K562 (cell line): ENCODE data around the gene NRXN3. TPM values are rescaled to one million over a fixed set of nuclear protein-coding genes. Genes with fewer than 3 reads are reported as not detected.

Experiments used
- ATAC-seq: fragments of 200-7000 bp; cut with Tn5 transposase; 3 replicates; pipeline ENCODE4 v1.9.1; 2020; ENCODE audit warnings: moderate library complexity
- BruUV-seq: library from RNA; stranded (reverse); fragments of 400-500 nt; replicated peaks from 2 replicates; lab custom pipeline; 2021; lab: Mats Ljungman, UMichigan
- CTCF ChIA-PET: fragments of 300-600 bp; formaldehyde crosslinking; extraction: SDS; loops from one replicate; lab custom pipeline; 2021; ENCODE audit warnings: low intra/inter-chr PET ratio; lab: Yijun Ruan, JAX
- POLR2A ChIA-PET: fragments of 300-600, 350-650 bp; sonication (Branson Sonifier 250); formaldehyde crosslinking; extraction: SDS; loops from one replicate; lab custom pipeline; 2021; ENCODE audit warnings: antibody characterized with exemption, inconsistent platforms; lab: Yijun Ruan, JAX
- DNase-seq, 4 experiments: peaks; one replicate each; pipeline versions ENCODE4 v3.0.0 to v3.0.0-alpha.2; 2011 to 2018; ENCODE audit warnings: low spot score in 3 of 4, mixed read lengths in 3 of 4; ENCODE audit errors: extremely low read depth in 1 of 4
- FAIRE-seq: peaks from 2 replicates; lab custom pipeline; 2011; peaks lifted over from hg19 to GRCh38; lab: Jason Lieb, UNC
- H2AFZ ChIP-seq: 2 replicates; pipeline ENCODE4 v1.6.0; 2011; ENCODE audit warnings: low read depth, low read length, control low read depth, inconsistent platforms
- H3K27ac ChIP-seq: fragments of 200-600 bp; 3 replicates; pipeline ENCODE4 v1.8.0; 2011; ENCODE audit warnings: low read depth, mild to moderate bottlenecking, control low read depth, inconsistent platforms, low read length, moderate library complexity, mixed read lengths; ENCODE audit errors: extremely low read depth
- H3K27me3 ChIP-seq, 2 experiments: fragments of 300-600 bp in 1 of 2; 2 replicates in 1 of 2; 3 replicates in 1 of 2; pipeline versions ENCODE4 v1.6.0 to v1.8.0; 2011; ENCODE audit warnings: inconsistent platforms in 2 of 2, low read length in 2 of 2, mild to moderate bottlenecking in 1 of 2, mixed read lengths in 1 of 2, moderate library complexity in 1 of 2; ENCODE audit not compliant: control insufficient read depth in 2 of 2, insufficient read depth in 2 of 2
- H3K36me3 ChIP-seq: fragments of 300-600 bp; 3 replicates; pipeline ENCODE4 v1.8.0; 2011; ENCODE audit warnings: mild to moderate bottlenecking, low read length, inconsistent platforms; ENCODE audit not compliant: control insufficient read depth, insufficient read depth
- H3K4me1 ChIP-seq, 2 experiments: fragments of 200-600 bp in 1 of 2; replicated peaks in 1 of 2; 2 replicates in 1 of 2; 3 replicates in 1 of 2; pipeline versions ENCODE4 v1.5.1 to v1.8.0; 2011; ENCODE audit warnings: inconsistent platforms in 2 of 2, low read length in 2 of 2, mild to moderate bottlenecking in 1 of 2, mixed read lengths in 1 of 2, moderate library complexity in 1 of 2; ENCODE audit not compliant: control insufficient read depth in 2 of 2, insufficient read depth in 2 of 2
- H3K4me2 ChIP-seq: 2 replicates; pipeline ENCODE4 v1.6.1; 2011; ENCODE audit warnings: low read length, control low read depth, inconsistent platforms, mixed read lengths; ENCODE audit not compliant: insufficient read depth
- H3K4me3 ChIP-seq: fragments of 200-600 bp; sonication (generic), shearing (Covaris generic); 2 replicates; pipeline ENCODE4 v1.5.1; 2016; ENCODE audit warnings: control low read depth, inconsistent platforms
- H3K79me2 ChIP-seq: fragments of 200-600 bp; 3 replicates; pipeline ENCODE4 v1.8.0; 2011; ENCODE audit warnings: low read length, inconsistent platforms; ENCODE audit not compliant: control insufficient read depth, insufficient read depth
- H3K9ac ChIP-seq, 2 experiments: 2 replicates each; pipeline versions ENCODE4 v1.6.0 to v1.6.1; 2011; ENCODE audit warnings: low read depth in 2 of 2, low read length in 2 of 2, control low read depth in 1 of 2, inconsistent platforms in 1 of 2, mild to moderate bottlenecking in 1 of 2, mixed read lengths in 1 of 2; ENCODE audit not compliant: insufficient read depth in 1 of 2
- H3K9me1 ChIP-seq: one replicate; pipeline ENCODE4 v1.6.0; 2011; ENCODE audit warnings: inconsistent platforms, mild to moderate bottlenecking, low read length, moderate library complexity; ENCODE audit not compliant: control insufficient read depth, insufficient read depth
- H3K9me3 ChIP-seq: replicated peaks from 2 replicates; pipeline ENCODE4 v1.5.1; 2011; ENCODE audit warnings: low read depth, low read length, inconsistent platforms; ENCODE audit not compliant: control insufficient read depth, insufficient read depth
- H4K20me1 ChIP-seq: replicated peaks from 2 replicates; pipeline ENCODE4 v1.6.1; 2011; ENCODE audit warnings: low read length, inconsistent platforms, mixed read lengths; ENCODE audit not compliant: control insufficient read depth, insufficient read depth
- CTCF ChIP-seq, 3 experiments: IDR thresholded peaks in 2 of 3; conservative IDR thresholded peaks in 1 of 3; 2 replicates each; pipeline ENCODE4 v1.5.1; 2011 to 2012; ENCODE audit warnings: low read length in 3 of 3, mild to moderate bottlenecking in 3 of 3, control low read depth in 2 of 3, improper control_type of control experiment in 1 of 3, inconsistent platforms in 1 of 3, low read depth in 1 of 3, mixed read lengths in 1 of 3, moderate library complexity in 1 of 3; ENCODE audit not compliant: insufficient read depth in 2 of 3
- EGR1 ChIP-seq: fragments of 450-650 bp; conservative IDR thresholded peaks from 2 replicates; pipeline ENCODE4 v1.6.1; 2017; ENCODE audit warnings: mild to moderate bottlenecking
- EHMT2 ChIP-seq: fragments of 450-650 bp; IDR thresholded peaks from 2 replicates; pipeline ENCODE4 v1.6.1; 2018; ENCODE audit warnings: antibody characterized with exemption
- RAD21 ChIP-seq, 2 experiments: fragments of 250-450 bp in 1 of 2; fragments of 450-650 bp in 1 of 2; sonication (Bioruptor Pico) in 1 of 2; formaldehyde crosslinking in 1 of 2; IDR thresholded peaks in 1 of 2; conservative IDR thresholded peaks in 1 of 2; 2 replicates each; pipeline versions ENCODE4 v1.4.0 to v1.8.0; 2020 to 2022; ENCODE audit warnings: mild to moderate bottlenecking in 2 of 2, moderate library complexity in 1 of 2
- SMC3 ChIP-seq: conservative IDR thresholded peaks from 2 replicates; pipeline ENCODE4 v1.6.1; 2011; ENCODE audit warnings: low read depth, low read length, improper control_type of control experiment; ENCODE audit not compliant: insufficient read depth
- ZC3H11A ChIP-seq: IDR thresholded peaks from 2 replicates; pipeline ENCODE4 v1.6.1; 2012; ENCODE audit warnings: low read depth, low read length, improper control_type of control experiment
- ZKSCAN8 ChIP-seq: fragments of 200-800 bp; sonication (Bioruptor generic); IDR thresholded peaks from 2 replicates; pipeline ENCODE4 v1.6.1; 2016; ENCODE audit warnings: missing genetic modification characterization, missing compliant biosample characterization
- WGBS: fragments of 100-300 bp; shearing (Covaris generic); methylation state at CpG from one replicate; pipeline ENCODE4 v1.1.6; 2016; ENCODE audit warnings: low coverage, mixed read lengths; ENCODE audit not compliant: insufficient coverage; ENCODE audit errors: missing lambda C conversion rate; 5-methylcytosine and 5-hydroxymethylcytosine counted together
- in situ Hi-C: fragments of 300-500 bp; cut with MboI; formaldehyde crosslinking; loops from 4 replicates; pipeline ENCODE4 v1.15.0; 2018; ENCODE audit warnings: inconsistent platforms, mixed read lengths
- intact Hi-C: fragments of 100-400 bp; cut with micrococcal nuclease; formaldehyde crosslinking; loops from 2 replicates; pipeline ENCODE4 v1.14.2; 2022
- polyA plus RNA-seq, 8 experiments: library from polyadenylated mRNA; depleted of rRNA in 4 of 8; stranded (reverse) in 5 of 8; unstranded in 3 of 8; fragments of >200 nt; fragmentation: Nextera tagmentation in 2 of 8; fragmentation: Illumina TruSeq in 1 of 8; extraction: Ambion mirVana in 2 of 8; extraction: Trizol in 1 of 8; gene quantifications; 2 replicates each; pipeline versions ENCODE4 v1.2.1 to v1.2.3, GENCODE V29; 2011 to 2014; ENCODE audit warnings: inconsistent platforms in 1 of 8, missing spikeins in 1 of 8
- total RNA-seq, 7 experiments: library from RNA; depleted of rRNA in 6 of 7; stranded (reverse); fragments of >200 nt in 6 of 7; fragmentation: Illumina TruSeq in 2 of 7; extraction: Trizol in 2 of 7; gene quantifications; 2 replicates each; pipeline versions ENCODE4 v1.2.1 to v1.2.3, GENCODE V29; 2011 to 2021; ENCODE audit warnings: low replicate concordance in 1 of 7

Gene NRXN3
- total and polyA plus RNA-seq, 9 of the 15 experiments (the other 6 are each of a cell fraction or from before 2014, with no cell fraction given) = 0.09 TPM; not detected in 8

- Histone ChIP-seq H3K79me2 (no peaks in the 10 kb centered on the region), H3K9ac (no peak overlapping the region), H3K4me3 (no peak overlapping the region), H2AFZ (no peak overlapping the region), H4K20me1 (no peaks in the 10 kb centered on the region), H3K4me1 (no peaks in the 10 kb centered on the region; a peak in 1 of 5 replicates), H3K36me3 (no peaks in the 10 kb centered on the region), H3K9me1 (no peaks in the 10 kb centered on the region), H3K27me3 (no peaks in the 10 kb centered on the region; a peak in 1 of 5 replicates), H3K9me3 (no peaks in the 10 kb centered on the region), H3K27ac (no peak overlapping the region), H3K4me2 (no peak overlapping the region)
- BruUV-seq = no TSS peak
- in situ Hi-C loops (no loop called here), intact Hi-C loops (loop anchor here (10.0 kb wide), 1 partner anchor 400 kb away; no protein-coding TSS in a partner anchor)
- peak; percentile 35 to 45 (median 42) for DNase-seq
- peak; percentile 88 for ATAC-seq
- 2% methylated on average over 7 of the region's 8 CpGs for WGBS
- FAIRE-seq = no peak
- TF ChIP-seq EHMT2 = 0 out of 2 replicates have a peak, but pooled peaks have one; percentile 17
- peak; percentile 56 to 74 (median 67) for TF ChIP-seq CTCF (IDR thresholded peaks at IDR 0.05 in 2 of 3, conservative IDR thresholded peaks at IDR 0.05 in 1 of 3; ENCODE audit: insufficient read depth in 2 of 3, low read depth in 1 of 3, low read length in 3 of 3)
- no peak for TF ChIP-seq ZKSCAN8
- TF ChIP-seq SMC3 = peak; percentile 54
- peak; percentile 30; the same call in 1 of the 2 replicates for TF ChIP-seq EGR1
- TF ChIP-seq ZC3H11A = no peak
- TF ChIP-seq RAD21 (CRISPR knock-in tag; conservative IDR thresholded peaks at IDR 0.05 in 1 of 2, IDR thresholded peaks at IDR 0.05 in 1 of 2) = peak in 1 of 2 experiments; percentile 47; a peak in 2 of 4 replicates
- ChIA-PET POLR2A (no interaction called here), CTCF (no interaction called here)
Measured at GRCh38 chr14:78164226-78164853, 5.8 kb upstream of the NRXN3 start.
